ENCODE data around the gene SNRPB.

SNRPB gene

GRCh38 chr20:2460752-2461424, 9.7 kb downstream of the SNRPB start:
- FAIRE-seq (no peak), DNase-seq (ENCODE audit: insufficient read length, low spot score) (no peak)
- no peak for TF ChIP-seq POLR2A (IDR thresholded peaks at IDR 0.05; ENCODE audit: low read depth, low read length)

GRCh38 chr20:2459981-2460751, 10.4 kb downstream of the SNRPB start:
- DNase-seq (ENCODE audit: insufficient read length, low spot score) (no peak), FAIRE-seq (no peak)
- no peak for TF ChIP-seq POLR2A (IDR thresholded peaks at IDR 0.05; ENCODE audit: low read depth, low read length)

- DNase-seq (ENCODE audit: insufficient read length, low spot score) (no peak), FAIRE-seq (no peak)
- no peak for TF ChIP-seq POLR2A (IDR thresholded peaks at IDR 0.05; ENCODE audit: low read depth, low read length)
These were observed 11.6 kb downstream of the SNRPB start for GRCh38 chr20:2458919-2459499.

DNA sequence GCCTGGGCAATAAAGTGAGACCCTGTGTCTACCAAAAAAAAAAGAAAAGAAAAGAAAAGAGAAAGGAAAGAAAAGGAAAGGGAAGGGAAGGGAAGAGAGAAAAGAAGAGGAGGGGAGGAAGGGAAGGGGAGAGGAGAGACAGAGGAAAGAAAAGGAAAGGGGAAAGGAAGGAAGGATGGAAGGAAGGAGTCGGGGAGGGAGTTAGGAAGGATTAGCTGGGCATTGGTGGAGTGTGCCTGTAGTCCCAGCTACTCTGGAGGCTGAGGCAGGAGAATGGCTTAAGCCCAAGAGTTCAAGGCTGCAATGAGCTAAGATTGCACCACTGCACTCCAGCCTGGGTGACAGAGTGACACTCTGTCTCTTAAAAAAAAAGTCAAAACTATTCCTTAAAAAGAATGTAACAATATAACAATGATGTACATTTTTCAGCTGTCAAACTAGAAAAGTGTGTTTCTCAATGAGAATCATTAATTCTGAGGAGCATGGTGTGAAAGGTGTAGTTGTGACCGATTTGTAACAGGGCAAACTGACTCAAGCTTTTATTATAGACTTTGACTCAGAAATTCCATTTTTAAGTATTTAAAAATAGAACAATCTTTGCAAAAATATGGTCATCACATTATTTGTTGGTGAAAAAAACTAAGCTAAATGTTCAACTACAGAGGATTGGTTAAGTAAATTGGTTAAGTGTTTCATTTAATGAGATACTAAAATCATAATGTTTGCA, 14.7 kb downstream of the SNRPB start:
- no peak for TF ChIP-seq POLR2A (IDR thresholded peaks at IDR 0.05; ENCODE audit: low read depth, low read length)
- DNase-seq (ENCODE audit: insufficient read length, low spot score) (no peak), FAIRE-seq (no peak)

- no peak for TF ChIP-seq POLR2A (IDR thresholded peaks at IDR 0.05; ENCODE audit: low read depth, low read length)
- FAIRE-seq (no peak), DNase-seq (ENCODE audit: insufficient read length, low spot score) (no peak)
These were observed 16.8 kb downstream of the SNRPB start for GRCh38 chr20:2453792-2454191.

- TF ChIP-seq POLR2A (IDR thresholded peaks at IDR 0.05; ENCODE audit: low read depth, low read length) = no peak
- peak; percentile 62 for FAIRE-seq
These were observed 18.5 kb downstream of the SNRPB start for GRCh38 chr20:2451939-2452732.

DNA sequence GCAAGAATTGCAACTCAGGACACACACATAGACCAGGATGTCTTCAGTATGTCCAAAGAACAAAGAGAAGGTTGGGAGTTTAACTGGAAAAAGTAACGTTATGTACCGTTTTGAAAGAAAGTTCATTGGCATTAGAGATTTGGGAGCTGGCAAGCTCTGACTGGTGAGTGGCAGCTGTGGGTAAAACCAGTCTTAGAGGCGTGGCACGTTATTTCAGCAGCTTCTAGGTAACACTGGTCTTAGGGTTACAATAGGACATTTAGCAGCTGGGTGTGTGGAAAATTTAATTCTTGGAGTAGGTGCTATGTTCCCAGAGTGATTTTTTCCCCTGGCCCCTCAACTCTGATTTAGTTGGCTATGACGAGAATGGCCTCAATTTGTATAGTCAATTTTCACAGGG, 19.2 kb downstream of the SNRPB start:
- no peak for DNase-seq (ENCODE audit: insufficient read length, low spot score)
- no peak for FAIRE-seq
- no peak for TF ChIP-seq POLR2A (IDR thresholded peaks at IDR 0.05; ENCODE audit: low read depth, low read length)

More at GRCh38 chr20:2451939-2452732, 18.5 kb downstream of the SNRPB start:
- peak; percentile 51 for DNase-seq (ENCODE audit: insufficient read length, low spot score)

DNA sequence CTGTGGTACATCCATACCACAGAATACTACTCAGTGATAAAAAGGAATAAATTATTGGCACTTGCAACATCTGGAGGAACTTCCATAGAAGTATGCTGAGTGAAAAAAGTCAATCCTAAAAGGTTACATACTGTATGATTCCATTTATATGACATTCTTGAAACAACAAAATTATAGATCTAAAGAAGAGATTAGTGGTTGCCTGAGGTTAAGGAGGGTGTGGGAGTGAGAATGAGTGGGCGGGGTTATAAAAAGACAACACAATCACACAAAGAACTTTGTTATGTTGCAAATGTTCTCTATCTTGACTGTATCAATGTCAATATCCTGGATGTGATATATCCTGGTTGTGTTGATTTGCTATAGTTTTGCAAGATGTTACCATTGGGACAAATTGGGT, 21.2 kb downstream of the SNRPB start:
- no peak for FAIRE-seq
- DNase-seq (ENCODE audit: insufficient read length, low spot score) = no peak
- TF ChIP-seq POLR2A (IDR thresholded peaks at IDR 0.05; ENCODE audit: low read depth, low read length) = no peak

GRCh38 chr20:2446845-2447244, 23.7 kb downstream of the SNRPB start:
- no peak for TF ChIP-seq POLR2A (IDR thresholded peaks at IDR 0.05; ENCODE audit: low read depth, low read length)
- DNase-seq (ENCODE audit: insufficient read length, low spot score) = no peak
- no peak for FAIRE-seq

DNA sequence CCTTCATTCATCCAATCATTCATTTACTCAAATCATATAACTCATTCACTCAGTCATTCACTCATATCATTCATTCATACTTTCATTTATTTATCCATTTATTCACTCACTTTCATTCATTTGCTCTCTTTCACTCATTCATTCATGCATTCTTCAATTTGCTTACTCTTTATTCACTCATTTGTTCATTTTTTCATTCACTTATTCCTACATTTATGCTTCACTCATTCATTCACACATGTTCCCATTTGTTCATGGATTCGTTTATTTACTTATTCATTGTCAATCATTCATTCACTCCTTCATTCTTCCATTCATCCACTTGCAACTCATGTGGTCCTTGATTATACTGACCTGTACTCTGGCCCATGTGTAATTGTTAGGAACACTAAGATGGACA, 39.4 kb downstream of the SNRPB start:
- FAIRE-seq = no peak
- no peak for DNase-seq (ENCODE audit: insufficient read length, low spot score)
- TF ChIP-seq POLR2A (IDR thresholded peaks at IDR 0.05; ENCODE audit: low read depth, low read length) = no peak

DNA sequence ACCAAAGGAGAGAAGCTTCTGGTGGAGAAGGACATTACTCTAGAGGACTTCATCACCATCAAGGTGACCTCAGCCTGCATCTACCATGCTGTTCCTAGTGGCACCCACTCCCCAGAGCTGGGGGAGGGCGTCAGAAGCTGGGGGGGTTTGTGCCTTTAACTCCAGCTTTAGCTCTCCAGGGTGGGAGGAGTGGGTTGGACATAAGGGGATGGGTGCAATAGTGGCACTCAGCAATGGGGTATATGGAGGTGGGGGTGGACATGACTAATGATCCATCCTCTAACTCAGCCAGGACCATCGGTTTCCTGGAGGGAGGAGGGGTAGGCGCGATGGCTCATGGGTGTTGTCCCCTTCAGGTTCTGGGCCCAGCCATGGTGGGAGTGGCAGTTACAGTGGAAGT, 40.1 kb downstream of the SNRPB start:
- DNase-seq (ENCODE audit: insufficient read length, low spot score) = no peak
- no peak for FAIRE-seq
- TF ChIP-seq POLR2A (IDR thresholded peaks at IDR 0.05; ENCODE audit: low read depth, low read length) = no peak

- TF ChIP-seq POLR2A (IDR thresholded peaks at IDR 0.05; ENCODE audit: low read depth, low read length) = no peak
- DNase-seq (ENCODE audit: insufficient read length, low spot score) = peak; percentile 18
- no peak for FAIRE-seq
These were observed 41.5 kb downstream of the SNRPB start for GRCh38 chr20:2429051-2429450.

GRCh38 chr20:2421247-2421646, 49.3 kb downstream of the SNRPB start:
- FAIRE-seq (peak; percentile 68), DNase-seq (ENCODE audit: insufficient read length, low spot score) (no peak)
- no peak for TF ChIP-seq POLR2A (IDR thresholded peaks at IDR 0.05; ENCODE audit: low read depth, low read length)

Measured in H54 (cell line).